Activated CD4-positive, alpha-beta T cell treated with anti-CD3 and anti-CD28 coated beads, Interleukin-2, amount 50 U/mL, for 16 hours (primary cell): ENCODE results near the gene ACE.

ENCODE experiments used
- DNase-seq: peaks from one replicate; pipeline ENCODE4 v3.0.0-alpha.2; 2020

Gene ACE

GRCh38 chr17:63538693-63539595 is 62.1 kb downstream of the ACE start:
- DNase-seq: no peak

GRCh38 chr17:63540590-63540989 is 63.7 kb downstream of the ACE start:
- no peak for DNase-seq

- DNase-seq: no peak
These were observed 65.3 kb downstream of the ACE start for GRCh38 chr17:63542218-63542545.

- no peak for DNase-seq
These were observed 66.3 kb downstream of the ACE start for GRCh38 chr17:63542942-63543821.

- no peak for DNase-seq
These were observed 67.1 kb downstream of the ACE start for GRCh38 chr17:63543822-63544420.

- DNase-seq: no peak
These were observed 67.8 kb downstream of the ACE start for GRCh38 chr17:63544467-63545301.

- DNase-seq: no peak
These were observed 69.6 kb downstream of the ACE start for GRCh38 chr17:63546308-63547082.

GRCh38 chr17:63547083-63547523 is 70.2 kb downstream of the ACE start:
- no peak for DNase-seq
